H9 (cell line): ENCODE data around the gene AP1G2. TPM values are rescaled to one million over a fixed set of nuclear protein-coding genes. Genes with fewer than 3 reads are reported as not detected.

ENCODE experiments used
- DNase-seq: peaks from one replicate; pipeline ENCODE4 v3.0.0-alpha.2; 2017
- H2AFZ ChIP-seq: one replicate; pipeline ENCODE4 v1.6.1; 2013; ENCODE audit warnings: mild to moderate bottlenecking, low read length, control low read depth, moderate library complexity
- H2AK5ac ChIP-seq: 2 replicates; pipeline ENCODE4 v1.6.1; 2013; ENCODE audit warnings: low read length, control low read depth, mixed read lengths; ENCODE audit not compliant: insufficient read length
- H2BK120ac ChIP-seq: one replicate; pipeline ENCODE4 v1.6.1; 2013; ENCODE audit warnings: low read depth, mild to moderate bottlenecking, low read length, control low read depth, inconsistent platforms; ENCODE audit not compliant: poor library complexity, severe bottlenecking
- H2BK12ac ChIP-seq: 2 replicates; pipeline ENCODE4 v1.6.1; 2013; ENCODE audit warnings: low read length, control low read depth, mixed read lengths, low read depth; ENCODE audit not compliant: insufficient read length
- H2BK15ac ChIP-seq: 2 replicates; pipeline ENCODE4 v1.6.1; 2013; ENCODE audit warnings: low read depth, low read length, control low read depth
- H2BK20ac ChIP-seq: one replicate; pipeline ENCODE4 v1.6.1; 2013; ENCODE audit warnings: low read depth, mild to moderate bottlenecking, low read length, control low read depth, inconsistent platforms; ENCODE audit not compliant: poor library complexity, severe bottlenecking
- H2BK5ac ChIP-seq: 2 replicates; pipeline ENCODE4 v1.6.1; 2013; ENCODE audit warnings: low read length, control low read depth, mixed read lengths; ENCODE audit not compliant: insufficient read length
- H3K14ac ChIP-seq: 2 replicates; pipeline ENCODE4 v1.6.1; 2013; ENCODE audit warnings: low read length, control low read depth; ENCODE audit not compliant: insufficient read depth
- H3K18ac ChIP-seq: 2 replicates; pipeline ENCODE4 v1.6.1; 2013; ENCODE audit warnings: low read depth, mild to moderate bottlenecking, mixed read lengths, low read length, control low read depth; ENCODE audit not compliant: insufficient read length
- H3K23ac ChIP-seq: 2 replicates; pipeline ENCODE4 v1.6.1; 2013; ENCODE audit warnings: low read length, control low read depth, mixed read lengths, low read depth; ENCODE audit not compliant: insufficient read length
- H3K23me2 ChIP-seq: 2 replicates; pipeline ENCODE4 v1.6.1; 2013; ENCODE audit warnings: low read depth, mild to moderate bottlenecking, mixed read lengths, low read length, control low read depth; ENCODE audit not compliant: insufficient read length, poor library complexity, severe bottlenecking
- H3K27ac ChIP-seq: 2 replicates; pipeline ENCODE4 v1.5.1; 2013; ENCODE audit warnings: low read length, control low read depth, mixed read lengths, low read depth; ENCODE audit not compliant: insufficient read length
- H3K27me3 ChIP-seq: 2 replicates; pipeline ENCODE4 v1.6.1; 2013; ENCODE audit warnings: low read length, control low read depth, inconsistent platforms; ENCODE audit not compliant: insufficient read depth
- H3K4ac ChIP-seq: 2 replicates; pipeline ENCODE4 v1.6.1; 2013; ENCODE audit warnings: low read depth, mild to moderate bottlenecking, control low read depth, inconsistent platforms, low read length, moderate library complexity
- H3K4me1 ChIP-seq: 2 replicates; pipeline ENCODE4 v1.6.1; 2013; ENCODE audit warnings: low read length, control low read depth, inconsistent platforms; ENCODE audit not compliant: insufficient read depth
- H3K4me2 ChIP-seq: 2 replicates; pipeline ENCODE4 v1.6.1; 2013; ENCODE audit warnings: low read length, control low read depth, mixed read lengths; ENCODE audit not compliant: insufficient read length, insufficient read depth
- H3K56ac ChIP-seq: 2 replicates; pipeline ENCODE4 v1.6.1; 2013; ENCODE audit warnings: low read depth, mild to moderate bottlenecking, mixed read lengths, low read length, control low read depth; ENCODE audit not compliant: insufficient read length
- H3K79me1 ChIP-seq: 2 replicates; pipeline ENCODE4 v1.6.1; 2013; ENCODE audit warnings: low read depth, mild to moderate bottlenecking, moderate library complexity, low read length, control low read depth, inconsistent platforms; ENCODE audit not compliant: insufficient read depth, poor library complexity, severe bottlenecking
- H3K79me2 ChIP-seq: 2 replicates; pipeline ENCODE4 v1.6.1; 2013; ENCODE audit warnings: low read length, control low read depth, inconsistent platforms; ENCODE audit not compliant: insufficient read depth
- H3K9ac ChIP-seq: 2 replicates; pipeline ENCODE4 v1.6.1; 2013; ENCODE audit warnings: low read length, control low read depth, mixed read lengths; ENCODE audit not compliant: insufficient read length; ENCODE audit errors: extremely low read depth
- H3K9me3 ChIP-seq: one replicate; pipeline ENCODE4 v1.6.1; 2013; ENCODE audit warnings: low read depth, low read length, inconsistent platforms; ENCODE audit not compliant: control insufficient read depth
- H3T11ph ChIP-seq: one replicate; pipeline ENCODE4 v1.6.1; 2013; ENCODE audit warnings: mild to moderate bottlenecking, low read length, control low read depth, inconsistent platforms
- H4K20me1 ChIP-seq: one replicate; pipeline ENCODE4 v1.6.1; 2013; ENCODE audit not compliant: control insufficient read depth, insufficient read length, insufficient read depth
- H4K5ac ChIP-seq: 2 replicates; pipeline ENCODE4 v1.6.1; 2013; ENCODE audit warnings: low read depth, mild to moderate bottlenecking, mixed read lengths, low read length, control low read depth; ENCODE audit not compliant: insufficient read length
- H4K8ac ChIP-seq: replicated peaks from 2 replicates; pipeline ENCODE4 v1.6.1; 2013; ENCODE audit warnings: low read length, control low read depth, mixed read lengths, low read depth; ENCODE audit not compliant: insufficient read length
- H4K91ac ChIP-seq: 2 replicates; pipeline ENCODE4 v1.6.1; 2013; ENCODE audit warnings: low read depth, mild to moderate bottlenecking, moderate library complexity, mixed read lengths, low read length, control low read depth; ENCODE audit not compliant: insufficient read length
- H3K27ac Mint-ChIP-seq, 3 experiments: 2 replicates in 2 of 3; 3 replicates in 1 of 3; pipeline ENCODE4 v1.8.0; 2020 to 2021; ENCODE audit warnings: mixed read lengths in 3 of 3, mild to moderate bottlenecking in 1 of 3, moderate library complexity in 1 of 3
- H3K27me3 Mint-ChIP-seq: 2 replicates; pipeline ENCODE4 v1.8.0; 2021; ENCODE audit warnings: low read depth, mild to moderate bottlenecking, moderate library complexity, mixed read lengths
- H3K36me3 Mint-ChIP-seq, 3 experiments: 2 replicates in 2 of 3; 3 replicates in 1 of 3; pipeline ENCODE4 v1.8.0; 2020 to 2021; ENCODE audit warnings: low read depth in 3 of 3, mixed read lengths in 3 of 3; ENCODE audit not compliant: insufficient read depth in 1 of 3
- H3K4me1 Mint-ChIP-seq, 2 experiments: 2 replicates each; pipeline ENCODE4 v1.8.0; 2020; ENCODE audit warnings: mixed read lengths in 2 of 2
- H3K4me3 Mint-ChIP-seq, 2 experiments: 2 replicates in 1 of 2; 3 replicates in 1 of 2; pipeline ENCODE4 v1.8.0; 2020 to 2021; ENCODE audit warnings: mild to moderate bottlenecking in 2 of 2, mixed read lengths in 2 of 2, moderate library complexity in 1 of 2
- H3K9me3 Mint-ChIP-seq, 2 experiments: 2 replicates in 1 of 2; 3 replicates in 1 of 2; pipeline ENCODE4 v1.8.0; 2020; ENCODE audit warnings: mild to moderate bottlenecking in 2 of 2, mixed read lengths in 2 of 2, moderate library complexity in 1 of 2
- CTCF ChIP-seq: fragments of 200-600 bp; sonication (generic); conservative IDR thresholded peaks from 3 replicates; pipeline ENCODE4 v1.8.0; 2021; ENCODE audit warnings: antibody characterized with exemption, mild to moderate bottlenecking
- WGBS: extraction: QIAGEN DNeasy Blood & Tissue Kit; methylation state at CpG from one replicate; pipeline ENCODE4 v1.1.7; 2013; ENCODE audit warnings: missing lambda C conversion rate, low lambda C conversion rate, mixed read lengths; ENCODE audit not compliant: insufficient read length; ENCODE audit errors: extremely low coverage; 5-methylcytosine and 5-hydroxymethylcytosine counted together
- total RNA-seq: library from RNA; stranded (reverse); gene quantifications from 2 replicates; pipeline ENCODE4 v1.2.1, GENCODE V29; 2021

The AP1G2 gene
- total RNA-seq, 1 experiment from 2014 or later = 107 TPM

- Histone ChIP-seq H2BK20ac (no peak overlapping the region), H3K9me3 (no peaks in the 10 kb centered on the region), H4K8ac (no peak overlapping the region), H3K27me3 (no peaks in the 10 kb centered on the region), H2BK15ac (no peak overlapping the region), H3T11ph (no peak overlapping the region), H3K4me2 (no peak overlapping the region), H3K23me2 (peaks cover 9% of the 10 kb centered on the region), H4K20me1 (peaks cover 3% of the 10 kb centered on the region), H4K5ac (no peak overlapping the region), H3K4me1 (peaks cover under 1% of the 10 kb centered on the region; the same call in 1 of the 2 replicates), H2BK5ac (no peak overlapping the region), H3K4ac (no peak overlapping the region), H2BK12ac (no peak overlapping the region), H3K14ac (no peak overlapping the region), H3K9ac (no peak overlapping the region), H3K23ac (no peak overlapping the region), H3K79me1 (no peaks in the 10 kb centered on the region), H3K79me2 (no peaks in the 10 kb centered on the region; the same call in 1 of the 2 replicates), H4K91ac (no peak overlapping the region), H3K56ac (no peak overlapping the region), H3K18ac (no peak overlapping the region), H2BK120ac (no peak overlapping the region), H3K27ac (no peak overlapping the region), H2AK5ac (no peak overlapping the region), H2AFZ (no peak overlapping the region)
- Mint-ChIP-seq H3K27me3 (no peaks in the 10 kb centered on the region), H3K36me3 (peaks cover 17 to 79% (median 69%) of the 10 kb centered on the region in 3 experiments), H3K4me1 (peaks cover 17 to 29% of the 10 kb centered on the region in 2 experiments), H3K4me3 (no peak overlapping the region), H3K9me3 (no peaks in the 10 kb centered on the region), H3K27ac (no peak overlapping the region)
- no peak for DNase-seq
- no CpG with 5 or more reads among the region's 2 CpGs for WGBS
- TF ChIP-seq CTCF = no peak
Measured at GRCh38 chr14:23561259-23561658, 6.3 kb downstream of the AP1G2 start.
